ENCODE measurements around the gene ATOH8.

The ATOH8 gene

GRCh38 chr2:85759257-85759613 lies 5.4 kb downstream of the ATOH8 start:
- no peak for DNase-seq (ENCODE audit: low spot score in 2 of 2)
- no peak for ATAC-seq (ENCODE audit: low read depth)
- H3K4me1 Mint-ChIP-seq = peaks cover 13% of the 10 kb centered on the region
- no peak overlapping the region for H3K27ac Mint-ChIP-seq
- no peaks in the 10 kb centered on the region for H3K36me3 Mint-ChIP-seq
- H3K9me3 Mint-ChIP-seq = no peaks in the 10 kb centered on the region
- peaks cover 39% of the 10 kb centered on the region for H3K27me3 Mint-ChIP-seq
- H3K4me3 Mint-ChIP-seq = no peak overlapping the region

- Mint-ChIP-seq H3K4me3 (no peak overlapping the region), H3K9me3 (no peaks in the 10 kb centered on the region), H3K27ac (no peak overlapping the region), H3K4me1 (peaks cover 11% of the 10 kb centered on the region), H3K27me3 (peaks cover 44% of the 10 kb centered on the region), H3K36me3 (no peaks in the 10 kb centered on the region)
- DNase-seq (ENCODE audit: low spot score in 2 of 2) (no peak), ATAC-seq (ENCODE audit: low read depth) (no peak)
These were observed 6.6 kb downstream of the ATOH8 start for GRCh38 chr2:85760371-85760770.

GRCh38 chr2:85760872-85761271 lies 7.1 kb downstream of the ATOH8 start:
- no peak overlapping the region for H3K4me3 Mint-ChIP-seq
- H3K36me3 Mint-ChIP-seq = no peaks in the 10 kb centered on the region
- ATAC-seq (ENCODE audit: low read depth) (no peak), DNase-seq (ENCODE audit: low spot score in 2 of 2) (no peak)
- H3K27me3 Mint-ChIP-seq = peaks cover 44% of the 10 kb centered on the region
- H3K9me3 Mint-ChIP-seq = no peaks in the 10 kb centered on the region
- H3K4me1 Mint-ChIP-seq = peaks cover 8% of the 10 kb centered on the region
- H3K27ac Mint-ChIP-seq = no peak overlapping the region

- Mint-ChIP-seq H3K4me1 (peaks cover 8% of the 10 kb centered on the region), H3K9me3 (no peaks in the 10 kb centered on the region), H3K27ac (no peak overlapping the region), H3K27me3 (peaks cover 46% of the 10 kb centered on the region), H3K4me3 (no peak overlapping the region), H3K36me3 (no peaks in the 10 kb centered on the region)
- DNase-seq (ENCODE audit: low spot score in 2 of 2) (no peak), ATAC-seq (ENCODE audit: low read depth) (peak; percentile 41)
These were observed 7.7 kb downstream of the ATOH8 start for GRCh38 chr2:85761512-85761944.

GRCh38 chr2:85761946-85762345 lies 8.2 kb downstream of the ATOH8 start:
- Mint-ChIP-seq H3K27ac (no peak overlapping the region), H3K36me3 (no peaks in the 10 kb centered on the region), H3K4me3 (no peak overlapping the region), H3K4me1 (peaks cover 8% of the 10 kb centered on the region), H3K27me3 (peaks cover 44% of the 10 kb centered on the region), H3K9me3 (no peaks in the 10 kb centered on the region)
- no peak for ATAC-seq (ENCODE audit: low read depth)
- no peak for DNase-seq (ENCODE audit: low spot score in 2 of 2)

- no peaks in the 10 kb centered on the region for H3K9me3 Mint-ChIP-seq
- H3K27me3 Mint-ChIP-seq = peaks cover 43% of the 10 kb centered on the region
- no peak for ATAC-seq (ENCODE audit: low read depth)
These were observed 9.3 kb downstream of the ATOH8 start for GRCh38 chr2:85763132-85763531.

GRCh38 chr2:85763831-85764230 lies 10.0 kb downstream of the ATOH8 start:
- Mint-ChIP-seq H3K4me3 (no peak overlapping the region), H3K4me1 (peaks cover 8% of the 10 kb centered on the region), H3K27ac (no peak overlapping the region), H3K27me3 (peaks cover 43% of the 10 kb centered on the region), H3K36me3 (no peaks in the 10 kb centered on the region), H3K9me3 (no peaks in the 10 kb centered on the region)
- no peak for ATAC-seq (ENCODE audit: low read depth)
- DNase-seq (ENCODE audit: low spot score in 2 of 2) = no peak

More at GRCh38 chr2:85763132-85763531, 9.3 kb downstream of the ATOH8 start:
- Mint-ChIP-seq H3K4me1 (peaks cover 8% of the 10 kb centered on the region), H3K27ac (no peak overlapping the region), H3K4me3 (no peak overlapping the region), H3K36me3 (no peaks in the 10 kb centered on the region)
- no peak for DNase-seq (ENCODE audit: low spot score in 2 of 2)

GRCh38 chr2:85765081-85765731 lies 11.4 kb downstream of the ATOH8 start:
- DNase-seq (ENCODE audit: low spot score in 2 of 2) (no peak), ATAC-seq (ENCODE audit: low read depth) (no peak)
- Mint-ChIP-seq H3K27ac (no peak overlapping the region), H3K4me1 (peaks cover 8% of the 10 kb centered on the region), H3K36me3 (no peaks in the 10 kb centered on the region), H3K4me3 (no peak overlapping the region), H3K9me3 (no peaks in the 10 kb centered on the region), H3K27me3 (peaks cover 37% of the 10 kb centered on the region)

- Mint-ChIP-seq H3K27me3 (peaks cover 38% of the 10 kb centered on the region), H3K27ac (no peak overlapping the region), H3K36me3 (no peaks in the 10 kb centered on the region), H3K4me3 (no peak overlapping the region), H3K4me1 (peaks cover 8% of the 10 kb centered on the region), H3K9me3 (no peaks in the 10 kb centered on the region)
- DNase-seq (ENCODE audit: low spot score in 2 of 2) = no peak
- ATAC-seq (ENCODE audit: low read depth) = no peak
These were observed 12.4 kb downstream of the ATOH8 start for GRCh38 chr2:85766229-85766628.

GRCh38 chr2:85767803-85768665 lies 14.2 kb downstream of the ATOH8 start:
- Mint-ChIP-seq H3K36me3 (no peaks in the 10 kb centered on the region), H3K27ac (no peak overlapping the region), H3K9me3 (no peaks in the 10 kb centered on the region), H3K4me1 (peaks cover 8% of the 10 kb centered on the region), H3K4me3 (no peak overlapping the region), H3K27me3 (peaks cover 40% of the 10 kb centered on the region)
- DNase-seq (ENCODE audit: low spot score in 2 of 2) (no peak), ATAC-seq (ENCODE audit: low read depth) (no peak)

GRCh38 chr2:85768713-85769112 lies 14.9 kb downstream of the ATOH8 start:
- peaks cover 41% of the 10 kb centered on the region for H3K27me3 Mint-ChIP-seq
- peaks cover 6% of the 10 kb centered on the region for H3K4me1 Mint-ChIP-seq
- DNase-seq (ENCODE audit: low spot score in 2 of 2) (no peak), ATAC-seq (ENCODE audit: low read depth) (no peak)
- H3K4me3 Mint-ChIP-seq = no peak overlapping the region
- no peaks in the 10 kb centered on the region for H3K9me3 Mint-ChIP-seq
- H3K36me3 Mint-ChIP-seq = no peaks in the 10 kb centered on the region
- H3K27ac Mint-ChIP-seq = no peak overlapping the region

GRCh38 chr2:85769236-85769982 lies 15.6 kb downstream of the ATOH8 start:
- ATAC-seq (ENCODE audit: low read depth) (peak; percentile 65), DNase-seq (ENCODE audit: low spot score in 2 of 2) (no peak)
- H3K27me3 Mint-ChIP-seq = peaks cover 39% of the 10 kb centered on the region
- H3K27ac Mint-ChIP-seq = no peak overlapping the region
- no peaks in the 10 kb centered on the region for H3K9me3 Mint-ChIP-seq
- H3K4me3 Mint-ChIP-seq = no peak overlapping the region
- peaks cover 6% of the 10 kb centered on the region for H3K4me1 Mint-ChIP-seq
- H3K36me3 Mint-ChIP-seq = no peaks in the 10 kb centered on the region

GRCh38 chr2:85769983-85770362 lies 16.2 kb downstream of the ATOH8 start:
- H3K36me3 Mint-ChIP-seq = no peaks in the 10 kb centered on the region

GRCh38 chr2:85770369-85770768 lies 16.6 kb downstream of the ATOH8 start:
- no peak for DNase-seq (ENCODE audit: low spot score in 2 of 2)
- peaks cover 31% of the 10 kb centered on the region for H3K27me3 Mint-ChIP-seq

More at GRCh38 chr2:85769983-85770362, 16.2 kb downstream of the ATOH8 start:
- Mint-ChIP-seq H3K27ac (no peak overlapping the region), H3K4me1 (peaks cover 4% of the 10 kb centered on the region), H3K9me3 (no peaks in the 10 kb centered on the region), H3K27me3 (peaks cover 35% of the 10 kb centered on the region), H3K4me3 (no peak overlapping the region)
- ATAC-seq (ENCODE audit: low read depth) (no peak), DNase-seq (ENCODE audit: low spot score in 2 of 2) (no peak)

More at GRCh38 chr2:85770369-85770768, 16.6 kb downstream of the ATOH8 start:
- Mint-ChIP-seq H3K9me3 (no peaks in the 10 kb centered on the region), H3K4me3 (no peak overlapping the region), H3K4me1 (peaks cover under 1% of the 10 kb centered on the region), H3K27ac (no peak overlapping the region), H3K36me3 (no peaks in the 10 kb centered on the region)
- ATAC-seq (ENCODE audit: low read depth) = no peak

Data from memory B cell (primary cell).